GM19455 (cell line): ENCODE data around the gene FBLN1.
"Not testable (repeated sequence)": the region's sequence is repeated elsewhere in the genome, so short reads cannot be mapped to it uniquely, and the experiment has no call there.

ENCODE experiments used
- ATAC-seq: cut with Tn5 transposase; IDR thresholded peaks from one replicate; pipeline ENCODE4 v1.9.1; 2021; ENCODE audit not compliant: unreplicated experiment

Gene FBLN1

DNA sequence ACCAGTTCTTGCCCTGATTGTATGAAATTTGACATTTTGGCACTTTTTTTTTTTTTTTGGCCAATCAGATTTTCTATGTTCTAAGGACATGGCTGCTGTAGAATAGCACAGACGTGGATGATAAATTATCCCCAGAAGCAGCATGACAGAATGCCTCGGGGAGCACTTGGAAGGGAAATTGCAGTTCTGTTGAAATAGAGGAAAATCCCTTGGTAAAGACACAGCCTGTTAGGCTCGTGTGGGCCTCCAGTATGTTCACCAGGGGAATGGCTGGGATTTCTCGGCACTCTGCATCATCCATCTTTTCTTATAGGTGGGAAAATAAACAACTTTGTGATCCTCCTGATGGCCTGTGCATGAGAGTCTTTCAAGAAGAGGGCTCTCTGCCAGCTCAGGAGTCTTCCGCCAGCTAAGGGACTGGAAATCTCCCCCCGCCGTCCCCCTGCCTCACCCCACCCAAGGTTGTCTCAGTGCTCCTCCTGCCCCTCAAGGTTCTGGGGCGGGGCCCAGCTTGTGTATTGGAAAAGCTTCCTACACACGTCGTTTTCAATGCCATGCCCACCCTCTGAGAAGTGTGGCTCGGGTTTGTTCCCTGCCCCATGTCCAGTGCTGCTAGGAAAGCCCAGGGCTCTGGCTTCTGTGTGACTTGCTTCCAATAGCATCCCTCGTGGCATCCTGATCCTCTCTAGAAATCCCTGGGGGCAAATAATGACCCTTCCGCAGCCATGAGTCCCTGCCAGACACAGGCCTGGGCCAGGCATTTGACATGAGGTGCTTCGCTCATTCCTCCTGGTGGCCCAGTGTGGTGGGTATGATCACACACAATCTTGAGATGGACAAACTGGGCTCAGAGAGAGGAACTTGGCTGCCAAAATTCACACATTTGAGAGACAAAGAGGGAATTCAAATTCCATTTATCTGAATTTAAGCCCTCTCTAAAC lies 98.4 kb downstream of the FBLN1 start:
- ATAC-seq = no peak

DNA sequence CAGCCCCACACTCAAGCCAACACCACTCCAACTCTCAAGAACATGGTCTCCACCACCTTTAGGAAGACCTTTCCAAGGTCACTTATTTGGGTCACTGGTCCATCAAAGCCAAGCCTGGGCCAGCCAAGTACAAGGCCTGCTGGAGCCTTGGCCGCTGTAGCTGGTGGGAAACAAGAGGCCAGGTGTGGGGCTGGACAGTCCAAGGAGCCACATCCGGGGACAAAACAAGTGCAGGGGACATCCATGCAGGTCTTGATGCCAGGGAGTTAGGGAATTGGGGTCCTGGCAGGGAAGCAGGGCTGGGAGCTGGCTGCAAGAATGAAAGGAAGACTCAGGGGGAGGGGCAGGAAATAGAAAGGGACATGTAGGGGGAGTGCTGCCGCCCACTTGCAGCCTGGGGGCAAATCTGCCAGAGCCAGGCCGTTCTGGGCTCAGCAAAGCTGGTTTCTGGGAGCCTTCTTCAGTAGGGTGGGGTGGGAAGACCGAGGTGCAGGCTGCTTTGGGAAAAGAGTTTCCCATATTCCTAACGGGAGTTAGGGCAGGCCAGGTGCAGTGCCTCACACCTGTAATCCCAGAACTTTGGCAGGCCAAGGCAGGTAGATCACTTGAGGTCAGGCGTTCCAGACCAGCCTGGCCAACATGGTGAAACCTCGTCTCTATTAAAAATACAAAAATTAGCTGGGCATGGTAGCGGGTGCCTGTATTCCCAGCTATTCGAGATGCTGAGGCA lies 99.5 kb downstream of the FBLN1 start:
- no peak for ATAC-seq

DNA sequence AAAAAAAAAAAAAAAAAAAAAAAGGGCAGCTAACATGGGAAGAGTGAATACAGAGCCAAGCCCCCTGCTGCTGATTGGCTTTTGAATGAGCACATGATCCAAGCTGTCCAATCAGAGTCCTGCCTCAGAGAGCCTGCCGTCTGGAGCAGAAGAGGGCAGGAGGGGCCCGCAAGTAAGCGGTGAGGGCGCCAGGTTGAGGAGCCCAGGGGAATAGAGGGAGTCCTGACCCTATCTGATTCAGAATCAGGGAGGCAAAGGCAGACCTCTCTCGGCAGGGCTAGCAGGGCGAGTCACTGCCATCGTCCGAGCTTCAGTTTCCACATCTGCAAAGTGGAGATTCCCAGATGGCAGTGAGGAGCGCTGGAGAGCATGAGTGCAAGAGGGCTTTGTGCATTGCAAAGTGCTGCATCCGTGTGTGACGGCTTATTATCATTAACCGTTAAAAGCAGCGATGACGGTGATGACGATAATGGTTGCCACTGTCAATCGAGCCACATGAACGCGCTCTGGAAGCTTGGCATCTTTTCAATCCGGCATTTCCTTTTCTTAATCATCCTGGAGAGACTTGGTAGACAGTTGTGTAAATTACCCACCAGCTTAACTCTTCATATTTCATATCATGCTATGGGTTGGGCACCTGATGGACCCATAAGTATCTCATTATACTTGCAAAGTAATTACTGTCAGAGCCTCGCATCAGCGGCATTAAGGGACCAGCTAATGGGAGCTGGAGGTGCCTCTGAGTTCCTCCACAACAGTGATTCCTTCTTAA lies 100.3 kb downstream of the FBLN1 start:
- ATAC-seq = no peak

DNA sequence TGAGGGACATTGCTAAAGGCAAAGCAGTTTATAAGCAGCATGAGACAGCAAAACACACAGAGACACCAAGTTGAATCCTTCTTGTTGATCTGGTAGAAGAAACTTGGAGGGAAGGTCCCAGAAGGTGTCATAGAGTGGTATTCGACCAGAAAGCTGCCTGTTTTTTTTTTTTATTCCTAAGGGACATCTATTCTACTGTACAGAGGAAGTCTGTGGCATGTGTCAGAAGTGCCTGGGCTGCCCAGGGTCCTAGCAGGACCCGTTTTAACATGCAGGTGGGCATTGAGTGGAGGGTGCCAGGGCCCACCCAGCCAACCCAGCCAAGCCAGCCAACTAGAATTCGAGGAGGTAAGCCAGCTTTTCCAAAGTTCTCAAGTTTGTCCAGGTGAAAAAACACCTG lies 100.9 kb downstream of the FBLN1 start:
- no peak for ATAC-seq

DNA sequence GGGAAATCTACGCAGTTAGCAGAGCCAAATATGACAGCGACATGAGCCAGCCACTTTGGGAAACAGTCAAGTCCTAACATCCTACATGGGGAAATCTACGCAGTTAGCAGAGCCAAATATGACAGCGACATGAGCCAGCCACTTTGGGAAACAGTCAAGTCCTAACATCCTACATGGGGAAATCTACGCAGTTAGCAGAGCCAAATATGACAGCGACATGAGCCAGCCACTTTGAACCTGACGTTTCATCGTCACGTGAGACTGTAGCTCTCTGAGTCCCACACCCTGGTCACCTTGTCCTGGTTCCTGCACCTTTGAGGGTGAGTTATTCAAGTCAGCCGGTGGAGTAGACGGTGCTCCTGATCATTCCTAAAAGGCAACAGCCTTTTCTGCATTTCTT lies 105.4 kb downstream of the FBLN1 start:
- ATAC-seq = not testable (repeated sequence)

DNA sequence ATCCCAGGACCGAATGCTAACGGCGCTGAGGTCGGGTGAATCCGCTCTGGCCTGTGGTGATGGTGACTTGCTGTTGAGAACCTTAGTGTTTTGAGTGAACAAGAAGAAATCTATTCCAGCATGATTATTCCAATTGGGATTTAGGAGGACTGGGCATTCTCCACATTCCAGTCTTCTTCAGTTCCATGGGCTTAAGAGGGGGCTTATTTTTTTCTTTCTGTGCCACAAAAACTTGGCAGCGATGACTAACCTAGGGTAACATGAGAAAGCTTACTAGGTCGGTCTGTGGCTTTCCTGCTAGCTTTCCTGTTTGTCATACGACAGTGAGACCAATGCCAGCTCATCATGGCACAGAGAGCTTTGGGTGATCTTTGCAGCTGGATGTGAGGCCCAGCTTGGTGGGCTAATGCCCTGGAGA lies 106.1 kb downstream of the FBLN1 start:
- no peak for ATAC-seq

DNA sequence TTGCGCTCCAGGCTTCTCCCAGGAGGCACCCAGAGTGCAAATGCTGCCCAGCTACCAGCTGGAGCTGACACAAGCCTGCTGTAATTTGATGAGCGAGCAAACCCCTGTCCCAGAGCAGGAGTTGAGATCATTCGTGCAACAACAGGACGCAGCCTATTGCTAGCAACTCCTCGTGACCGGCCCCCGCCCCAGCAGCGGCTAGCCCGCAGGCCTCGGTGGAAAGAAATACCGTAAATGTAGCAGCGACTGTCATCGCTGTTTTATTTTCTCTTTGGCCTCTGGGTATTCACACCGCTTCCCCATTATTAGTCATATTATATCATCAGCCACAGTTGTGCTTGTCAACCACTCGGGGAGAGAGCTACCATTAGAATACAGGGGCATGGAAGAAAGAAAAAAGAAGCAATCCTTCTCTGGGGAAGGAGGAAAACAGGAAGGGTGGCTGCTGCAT lies 109.8 kb downstream of the FBLN1 start:
- no peak for ATAC-seq

DNA sequence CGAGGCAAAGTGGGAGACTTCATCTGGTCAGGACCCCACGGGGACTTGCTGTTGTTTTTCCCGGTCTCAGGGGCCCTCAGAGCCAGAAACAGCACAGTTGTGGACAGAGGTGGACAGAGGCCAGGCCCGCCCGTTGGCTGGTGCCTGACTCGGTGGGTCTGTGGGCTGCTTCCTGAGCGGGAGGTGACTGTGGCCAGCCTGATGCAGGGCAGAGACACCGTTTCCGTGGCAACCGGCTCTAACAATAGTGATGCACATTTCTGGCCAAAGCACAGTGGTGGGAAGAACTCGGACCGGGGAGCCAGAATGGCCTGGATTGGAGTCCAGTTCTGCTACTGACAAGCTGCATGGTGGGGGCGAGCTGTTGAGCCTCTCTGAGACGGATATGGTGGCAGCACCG lies 110.3 kb downstream of the FBLN1 start:
- ATAC-seq = no peak

DNA sequence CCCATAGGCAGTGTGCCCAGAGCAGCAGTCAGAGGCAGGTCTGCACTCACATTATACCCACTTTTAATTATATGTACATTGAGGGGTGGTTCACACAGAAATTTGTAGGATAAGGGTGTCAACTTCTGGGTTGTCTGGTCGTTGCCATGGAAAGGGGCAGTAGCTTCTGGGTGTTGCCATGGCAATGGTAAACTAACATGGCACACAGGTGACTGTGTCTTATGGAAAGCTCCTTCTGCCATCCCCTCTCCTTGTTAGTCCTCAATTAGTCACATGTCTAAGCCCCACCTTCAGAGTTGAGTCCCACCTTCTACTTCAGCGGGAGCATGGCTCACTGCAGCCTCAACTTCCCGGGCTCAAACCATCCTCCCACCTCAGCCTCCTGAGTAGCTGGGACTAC lies 112.7 kb downstream of the FBLN1 start:
- no peak for ATAC-seq

DNA sequence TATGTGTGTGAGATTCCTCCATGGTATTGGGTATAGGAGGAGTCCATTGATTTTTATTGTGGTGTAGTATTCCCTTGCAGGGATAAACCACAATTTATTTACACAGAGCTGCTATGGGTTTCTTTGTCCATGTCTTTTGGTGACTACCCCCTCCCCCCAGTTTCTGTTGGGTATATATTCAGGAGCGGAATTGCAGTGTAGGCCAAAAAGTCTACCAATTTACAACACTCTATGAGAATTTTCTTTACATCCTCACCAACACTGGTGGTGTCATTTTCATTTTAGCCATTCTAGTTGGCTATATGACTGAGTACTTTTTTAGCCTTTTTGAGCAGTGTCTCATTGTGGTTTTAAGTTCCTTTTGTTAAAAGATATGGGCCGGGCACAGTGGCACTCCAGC lies 113.7 kb downstream of the FBLN1 start:
- ATAC-seq = no peak

DNA sequence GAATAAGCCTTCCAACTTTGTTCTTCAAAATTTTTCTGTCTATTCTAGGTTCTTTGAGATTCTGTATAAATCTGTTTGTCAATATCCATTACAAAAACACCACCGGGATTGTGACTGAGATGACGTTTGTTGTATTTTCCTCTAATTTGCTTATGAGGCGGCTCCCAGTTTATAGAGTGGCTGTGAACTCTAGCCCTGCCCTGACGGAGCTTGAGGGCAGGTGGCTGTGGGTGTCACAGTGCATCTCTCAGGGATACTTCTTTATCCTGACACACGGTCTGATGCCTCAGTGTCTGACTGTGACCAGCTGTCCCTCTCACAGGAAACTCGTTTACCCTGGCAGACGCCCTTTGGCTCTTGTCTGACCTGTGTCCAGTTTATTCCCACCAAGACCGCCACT lies 115.3 kb downstream of the FBLN1 start:
- ATAC-seq = no peak

DNA sequence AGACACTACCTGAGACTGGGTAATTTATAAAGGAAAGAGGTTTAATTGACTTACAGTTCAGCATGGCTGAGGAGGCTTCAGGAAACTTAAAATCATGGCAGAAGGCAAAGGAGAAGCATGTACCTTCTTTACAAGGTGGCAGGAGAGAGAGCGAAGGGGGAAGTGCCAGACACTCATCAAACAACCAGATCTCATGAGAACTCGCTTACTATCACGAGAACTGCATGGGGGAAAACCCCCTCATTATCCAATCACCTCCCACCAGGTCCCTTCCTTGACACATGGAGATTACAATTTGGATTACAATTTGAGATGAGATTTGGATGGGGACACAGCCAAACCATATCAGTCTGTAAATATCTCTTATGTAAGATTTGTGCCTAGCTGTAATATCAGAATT lies 118.0 kb downstream of the FBLN1 start:
- ATAC-seq = no peak

DNA sequence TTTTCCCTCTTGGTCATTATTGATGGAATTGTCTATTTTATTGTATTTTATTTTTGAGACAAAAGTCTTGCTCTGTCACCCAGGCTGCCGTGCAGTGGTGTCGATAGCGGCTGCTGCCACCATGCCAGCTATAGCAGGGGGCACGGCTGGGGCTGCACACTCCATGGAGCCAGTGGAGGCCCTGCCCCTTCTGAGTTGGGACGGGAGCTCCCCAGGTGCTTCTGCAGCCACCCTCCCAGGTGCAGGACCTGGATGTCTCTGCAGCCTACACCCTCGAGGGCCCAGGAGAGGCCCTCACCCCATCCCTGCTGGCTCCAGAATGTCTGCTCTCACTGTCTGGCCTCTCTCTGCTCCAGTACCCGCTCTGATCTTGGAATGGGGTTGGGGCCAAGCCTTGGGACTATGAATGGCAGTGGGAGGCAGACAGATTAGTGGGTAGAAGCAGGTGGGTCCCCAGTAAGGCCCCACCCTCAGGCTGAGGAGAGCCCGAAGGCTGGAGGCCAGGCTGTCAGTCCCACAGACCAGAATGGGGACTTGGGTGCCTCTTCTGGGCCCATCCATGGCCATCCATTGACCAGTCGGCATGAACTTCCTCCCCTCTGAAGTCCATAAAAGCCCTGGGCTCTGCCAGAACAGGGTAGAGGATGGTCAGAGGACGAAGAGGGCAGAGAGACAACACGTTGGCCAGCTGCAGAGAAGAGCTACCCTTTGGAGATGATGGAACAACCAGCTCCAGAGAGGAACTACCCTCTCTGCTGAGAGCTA lies 119.3 kb downstream of the FBLN1 start:
- no peak for ATAC-seq

DNA sequence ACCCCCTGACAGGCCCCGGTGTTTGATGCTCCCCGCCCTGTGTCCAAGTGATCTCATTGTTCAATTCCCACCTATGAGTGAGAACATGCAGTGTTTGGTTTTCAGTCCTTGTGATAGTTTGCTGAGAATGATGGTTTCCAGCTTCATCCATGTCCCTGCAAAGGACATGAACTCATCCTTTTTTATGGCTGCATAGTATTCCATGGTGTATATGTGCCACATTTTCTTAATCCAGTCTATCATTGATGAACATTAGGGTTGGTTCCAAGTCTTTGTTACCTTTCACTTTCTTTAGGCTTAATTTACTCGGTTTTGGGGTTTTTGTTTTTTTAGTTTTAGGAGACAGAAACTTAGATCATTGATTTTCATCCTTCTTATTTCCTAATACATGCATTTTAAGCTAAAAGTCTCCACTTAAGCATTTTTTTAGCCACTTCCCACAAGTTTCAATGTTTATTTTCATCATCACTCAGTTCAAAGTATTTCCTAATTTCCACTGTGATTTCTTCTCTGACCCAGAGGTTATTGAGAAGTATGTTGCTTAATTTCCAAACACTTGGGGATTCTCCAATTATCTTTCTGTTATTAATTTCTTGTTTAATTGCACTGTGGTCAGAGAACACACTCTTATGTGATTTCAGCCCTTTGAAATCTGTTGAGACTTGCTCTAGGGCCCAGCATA lies 120.9 kb downstream of the FBLN1 start:
- ATAC-seq = not testable (repeated sequence)

DNA sequence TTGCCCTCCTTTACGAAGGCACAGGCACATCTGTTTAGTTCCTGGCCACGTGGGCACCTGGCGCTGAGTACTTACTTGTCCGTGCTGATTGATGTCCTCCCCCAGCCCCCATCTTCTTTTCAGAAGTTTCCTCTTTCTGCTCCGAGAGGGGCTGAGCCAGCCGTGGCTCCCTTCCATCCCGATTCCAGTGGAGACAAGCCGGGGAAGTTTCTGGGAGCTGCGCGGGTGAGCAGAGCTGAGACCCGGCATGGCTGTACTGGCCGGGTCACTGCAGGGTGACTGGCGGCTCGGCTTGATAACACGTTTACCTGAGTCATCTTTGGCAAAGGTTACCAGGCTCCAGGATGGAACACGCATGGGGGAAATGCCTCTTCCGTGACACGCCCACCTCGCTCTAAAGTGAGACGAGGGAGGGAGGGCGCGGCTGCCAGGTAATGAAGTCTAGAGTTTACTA lies 123.5 kb downstream of the FBLN1 start:
- ATAC-seq = no peak

DNA sequence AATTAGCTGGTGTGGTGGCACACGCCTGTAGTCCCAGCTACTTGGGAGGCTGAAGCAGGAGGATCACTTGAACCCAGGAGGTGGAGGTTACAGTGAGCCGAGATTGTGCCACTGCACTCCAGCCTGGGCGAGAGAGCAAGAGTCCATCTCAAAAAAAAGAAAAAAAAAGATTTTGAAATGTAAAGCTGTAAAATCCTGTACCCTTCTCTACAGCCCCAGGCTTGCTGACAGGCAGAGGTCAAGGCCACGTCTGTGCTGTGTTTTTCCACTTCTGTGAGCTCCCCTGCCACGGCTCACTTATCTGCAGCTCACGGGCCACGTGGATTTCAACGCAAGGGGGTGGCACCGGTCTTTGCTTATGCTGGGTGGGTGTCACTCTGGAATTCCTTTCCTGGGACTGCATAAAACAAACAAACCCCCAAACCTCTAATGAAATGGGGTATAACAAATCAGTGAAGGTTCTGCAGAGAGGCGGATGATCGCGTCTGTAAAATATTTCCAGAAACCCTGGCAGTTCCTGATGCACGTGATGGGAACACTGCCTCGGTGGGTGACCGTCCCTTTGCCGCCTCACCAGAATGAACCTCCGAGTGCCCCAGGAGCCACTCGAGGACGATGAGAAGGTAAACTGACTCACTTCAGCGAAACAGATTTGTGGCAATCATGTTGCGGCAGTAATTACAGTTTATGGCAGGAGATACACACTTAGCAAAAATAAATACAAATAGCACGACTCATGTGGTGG lies 125.0 kb downstream of the FBLN1 start:
- ATAC-seq = no peak

DNA sequence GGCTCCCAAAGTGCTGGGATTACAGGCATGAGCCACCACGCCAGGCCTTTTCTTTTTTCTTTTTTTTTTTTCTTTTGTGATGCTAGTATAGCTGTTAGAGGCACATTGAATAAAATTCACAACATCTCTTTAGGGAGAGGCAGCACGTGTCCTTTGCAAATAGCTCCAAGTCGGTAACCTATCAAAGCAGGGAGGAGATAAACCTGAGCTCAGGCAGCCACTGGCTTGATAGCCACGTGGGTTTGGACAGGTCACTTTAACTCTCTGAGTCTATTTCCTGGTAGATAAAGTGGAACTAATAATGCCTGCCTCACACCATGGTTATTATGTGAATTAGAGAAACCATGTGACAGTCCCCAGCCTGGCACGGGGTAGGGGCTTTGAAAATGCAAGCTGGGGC lies 125.8 kb downstream of the FBLN1 start:
- ATAC-seq = no peak

DNA sequence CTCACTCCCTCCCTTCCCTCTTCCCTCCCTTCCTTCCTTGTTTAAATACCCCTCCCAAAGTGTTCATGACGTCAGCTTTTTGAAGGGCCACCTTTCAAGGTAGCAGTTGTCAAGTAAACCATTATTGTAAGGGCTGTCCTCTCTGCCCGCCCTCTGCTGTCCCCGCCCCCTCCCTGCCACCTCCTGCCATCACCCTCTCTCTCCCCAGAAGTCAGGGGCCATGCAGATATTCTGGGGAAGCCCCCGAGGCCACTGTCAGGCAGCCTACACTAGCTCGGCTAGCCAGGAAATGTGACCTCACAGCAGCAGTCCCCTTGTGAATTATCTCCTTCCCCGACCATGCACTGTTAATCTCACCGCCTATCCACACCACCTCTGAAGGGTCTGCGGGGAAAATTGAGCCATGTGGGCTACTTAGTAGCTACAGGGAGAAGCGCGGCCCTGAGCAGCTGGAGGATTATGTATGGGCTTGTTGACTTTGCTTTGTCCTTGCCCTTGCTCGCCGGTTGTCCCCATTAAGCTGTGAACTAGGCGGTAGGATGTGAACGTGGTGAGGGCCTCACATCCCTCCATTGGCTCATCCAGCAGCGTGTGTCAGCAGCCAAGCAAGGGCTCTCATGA lies 126.9 kb downstream of the FBLN1 start:
- ATAC-seq = no peak

DNA sequence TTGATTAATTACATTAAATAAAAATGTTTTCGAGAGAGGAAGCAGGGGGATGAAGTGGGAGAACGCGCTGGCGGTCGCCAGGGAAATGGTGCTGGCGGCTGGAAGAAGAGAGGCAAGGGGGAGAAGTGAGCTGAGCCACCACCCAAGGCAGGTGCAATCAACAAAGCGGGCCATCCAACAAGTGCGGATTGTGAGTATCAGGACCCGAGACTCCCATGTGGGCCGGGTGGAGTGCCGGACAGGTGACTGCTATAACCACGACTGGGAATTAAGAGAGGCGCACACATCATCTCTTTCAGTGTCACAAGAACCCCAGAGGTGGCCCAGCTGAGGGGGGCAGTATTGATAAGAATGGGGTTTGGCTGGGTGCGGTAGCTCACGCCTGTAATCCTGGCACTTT lies 127.8 kb downstream of the FBLN1 start:
- ATAC-seq = no peak
